HG03378 (cell line): ENCODE measurements around the gene TAF7L.

Experiments used
- ATAC-seq: cut with Tn5 transposase; IDR thresholded peaks from one replicate; pipeline ENCODE4 v1.9.1; 2021; ENCODE audit warnings: mild to moderate bottlenecking, moderate library complexity; ENCODE audit not compliant: unreplicated experiment

TAF7L gene

GRCh38 chrX:101229170-101229569 is 62.0 kb downstream of the TAF7L start:
- no peak for ATAC-seq

- ATAC-seq: no peak
Measured at GRCh38 chrX:101223226-101223625, 67.9 kb downstream of the TAF7L start.

- ATAC-seq: no peak
Measured at GRCh38 chrX:101220662-101221260, 70.4 kb downstream of the TAF7L start.

GRCh38 chrX:101219864-101220346 is 71.2 kb downstream of the TAF7L start:
- ATAC-seq: no peak

GRCh38 chrX:101219116-101219863 is 71.8 kb downstream of the TAF7L start, which contains the start of gene DRP2:
Gene DRP2 (plus strand): TSS chrX:101219786. CDS start chrX:101231648, 11,862 bp downstream.
- no peak for ATAC-seq
